Skeletal muscle satellite cell (primary cell): ENCODE measurements around the gene ANXA3. TPM values are rescaled to one million over a fixed set of nuclear protein-coding genes. Genes with fewer than 3 reads are reported as not detected.

Experiments
- H3K27me3 ChIP-seq: 2 replicates; pipeline ENCODE4 v1.7.0; 2013; ENCODE audit warnings: low read length; ENCODE audit not compliant: control insufficient read depth, insufficient read depth
- H3K36me3 ChIP-seq: 2 replicates; pipeline ENCODE4 v1.7.0; 2013; ENCODE audit warnings: mild to moderate bottlenecking, control low read depth, low read length; ENCODE audit not compliant: insufficient read depth
- H3K4me1 ChIP-seq: 2 replicates; pipeline ENCODE4 v1.7.0; 2013; ENCODE audit warnings: low read length; ENCODE audit not compliant: control insufficient read depth, insufficient read depth
- H3K4me2 ChIP-seq: 2 replicates; pipeline ENCODE4 v1.7.0; 2013; ENCODE audit warnings: mild to moderate bottlenecking, low read length
- H3K4me3 ChIP-seq: 2 replicates; pipeline ENCODE4 v1.7.0; 2013; ENCODE audit warnings: low read length
- H3K9ac ChIP-seq: 2 replicates; pipeline ENCODE4 v1.7.0; 2013; ENCODE audit warnings: mild to moderate bottlenecking, low read depth, low read length, moderate library complexity
- H3K9me3 ChIP-seq: replicated peaks from 2 replicates; pipeline ENCODE4 v1.7.0; 2013; ENCODE audit warnings: mild to moderate bottlenecking, control low read depth, low read length
- small RNA-seq: library from RNA; depleted of rRNA; stranded (forward); fragments of <200 nt; gene quantifications from one replicate; pipeline ENCODE3, GENCODE V24; 2012

ANXA3 gene

DNA sequence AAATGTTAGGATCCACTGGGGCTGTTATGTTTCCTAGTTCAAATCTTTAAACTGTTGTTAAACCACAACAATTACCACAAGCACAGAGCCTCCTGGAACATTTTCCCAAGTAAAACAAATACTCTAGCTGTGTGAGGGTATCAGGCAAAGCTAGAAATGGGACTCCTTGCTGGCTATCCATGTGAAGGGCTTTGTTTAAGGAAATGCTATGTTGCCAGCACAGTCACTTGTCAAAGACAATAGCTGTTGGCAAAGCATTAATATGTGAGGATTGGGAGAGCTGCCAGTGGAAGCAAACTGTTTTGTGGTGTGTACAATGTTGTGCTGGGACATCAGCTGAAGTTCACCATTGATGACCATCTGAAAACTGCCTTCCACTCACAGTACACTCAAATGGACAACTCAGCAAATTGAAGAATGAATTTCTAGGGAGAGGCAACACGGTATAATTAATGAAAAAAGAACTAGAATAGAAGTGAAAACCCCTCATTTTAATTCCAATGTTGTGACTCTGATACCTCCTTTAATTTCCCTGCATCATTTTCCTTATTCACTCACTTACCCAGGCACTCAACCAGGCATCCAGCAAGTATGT, 100.8 kb downstream of the ANXA3 start:
- Histone ChIP-seq H3K36me3 (no peaks in the 10 kb centered on the region), H3K27me3 (no peaks in the 10 kb centered on the region), H3K4me2 (no peak overlapping the region), H3K4me3 (no peak overlapping the region), H3K9me3 (no peaks in the 10 kb centered on the region), H3K4me1 (peaks cover 14% of the 10 kb centered on the region), H3K9ac (no peak overlapping the region)

DNA sequence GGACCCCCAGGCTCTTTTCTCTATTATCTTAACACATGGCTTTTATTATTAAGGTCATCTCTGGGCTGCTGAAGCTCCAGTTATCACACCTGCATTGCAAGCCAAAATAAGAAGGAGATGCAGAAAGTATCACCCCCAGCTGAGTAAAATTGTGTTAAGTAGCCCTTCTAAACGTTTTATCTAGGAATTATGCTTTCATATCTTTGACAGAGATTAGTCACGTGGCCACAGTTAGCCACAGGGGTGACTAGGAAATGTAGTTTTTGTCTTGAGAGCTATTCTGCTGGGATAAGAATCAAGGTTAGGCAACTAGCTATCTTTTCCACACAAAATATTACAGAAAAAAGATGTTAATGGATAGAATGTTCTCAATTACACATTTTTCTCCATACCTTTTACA, 102.1 kb downstream of the ANXA3 start:
- Histone ChIP-seq H3K4me1 (peaks cover 20% of the 10 kb centered on the region), H3K9ac (no peak overlapping the region), H3K36me3 (no peaks in the 10 kb centered on the region), H3K4me3 (no peak overlapping the region), H3K9me3 (no peaks in the 10 kb centered on the region), H3K4me2 (no peak overlapping the region), H3K27me3 (no peaks in the 10 kb centered on the region)

DNA sequence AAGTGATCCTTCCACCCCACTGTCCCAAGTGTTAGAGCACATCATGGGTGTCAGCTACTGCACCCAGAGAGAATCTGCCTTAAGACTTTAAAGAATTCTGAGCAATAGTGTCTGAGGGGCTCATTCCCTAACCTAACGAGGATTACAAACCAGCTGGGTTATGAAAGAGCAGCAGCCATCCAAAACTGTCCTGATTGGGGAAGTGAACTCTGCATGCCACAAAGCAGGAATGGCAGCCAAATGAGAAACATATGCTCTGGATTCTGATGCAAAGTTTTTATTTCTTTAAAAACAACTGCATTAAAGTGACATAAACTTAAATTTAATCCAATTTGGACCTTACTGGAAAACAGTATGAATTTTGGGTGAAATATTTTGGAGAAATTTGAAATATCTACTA, 103.2 kb downstream of the ANXA3 start:
- Histone ChIP-seq H3K27me3 (no peaks in the 10 kb centered on the region), H3K4me2 (no peak overlapping the region), H3K9me3 (no peaks in the 10 kb centered on the region), H3K36me3 (no peaks in the 10 kb centered on the region), H3K4me3 (no peak overlapping the region), H3K4me1 (peaks cover 18% of the 10 kb centered on the region), H3K9ac (no peak overlapping the region)

DNA sequence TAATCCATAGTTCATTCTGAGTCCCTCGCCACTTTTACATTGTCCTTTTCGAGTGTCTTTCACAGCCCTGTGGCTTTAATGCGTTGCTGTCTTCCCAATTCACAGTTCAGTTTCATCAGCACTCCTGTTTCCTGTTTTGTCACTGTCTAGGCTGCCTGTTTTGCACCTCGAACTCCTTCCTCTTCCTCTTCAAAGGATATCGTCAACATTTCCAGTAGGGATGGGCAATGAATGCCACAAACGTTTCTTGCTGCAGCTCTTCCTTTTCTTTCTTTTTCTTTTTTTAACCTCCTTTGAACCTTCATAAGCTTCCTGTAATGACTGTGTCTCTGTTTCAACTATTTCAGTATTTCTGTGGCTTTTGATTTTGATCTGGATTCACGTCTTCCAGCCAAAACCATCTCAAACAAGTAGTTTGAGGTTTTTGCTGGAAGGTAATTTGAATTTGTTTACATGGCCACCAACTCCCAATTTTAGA, 105.4 kb downstream of the ANXA3 start:
- Histone ChIP-seq H3K9me3 (no peaks in the 10 kb centered on the region), H3K27me3 (no peaks in the 10 kb centered on the region), H3K4me1 (peaks cover 16% of the 10 kb centered on the region), H3K4me3 (no peak overlapping the region), H3K4me2 (no peak overlapping the region), H3K36me3 (no peaks in the 10 kb centered on the region), H3K9ac (no peak overlapping the region)

DNA sequence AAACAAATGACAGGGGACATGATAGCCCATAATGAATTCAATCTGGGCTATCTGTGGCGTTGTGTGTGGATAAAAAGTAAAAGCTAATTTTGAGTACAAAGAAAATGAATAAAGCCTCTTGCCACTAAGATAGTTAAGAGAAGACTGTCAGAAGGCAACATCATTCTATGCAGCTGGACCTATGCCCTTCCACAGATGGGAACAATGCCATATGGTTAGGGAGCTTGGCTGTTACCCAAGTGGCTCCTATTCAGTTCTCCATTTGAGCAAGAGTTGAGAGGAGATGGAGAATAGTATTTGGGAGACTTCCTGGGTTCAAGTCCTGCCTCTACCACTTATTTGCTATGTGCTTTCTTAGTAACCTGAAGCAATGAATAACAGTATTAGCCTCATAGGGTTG, 107.7 kb downstream of the ANXA3 start:
- H3K36me3 ChIP-seq, result no peaks in the 10 kb centered on the region
- H3K27me3 ChIP-seq, result no peaks in the 10 kb centered on the region
- H3K4me1 ChIP-seq, result peaks cover 21% of the 10 kb centered on the region
- H3K9me3 ChIP-seq, result no peaks in the 10 kb centered on the region
- no peak overlapping the region for H3K4me3 ChIP-seq
- H3K4me2 ChIP-seq, result no peak overlapping the region
- no peak overlapping the region for H3K9ac ChIP-seq

DNA sequence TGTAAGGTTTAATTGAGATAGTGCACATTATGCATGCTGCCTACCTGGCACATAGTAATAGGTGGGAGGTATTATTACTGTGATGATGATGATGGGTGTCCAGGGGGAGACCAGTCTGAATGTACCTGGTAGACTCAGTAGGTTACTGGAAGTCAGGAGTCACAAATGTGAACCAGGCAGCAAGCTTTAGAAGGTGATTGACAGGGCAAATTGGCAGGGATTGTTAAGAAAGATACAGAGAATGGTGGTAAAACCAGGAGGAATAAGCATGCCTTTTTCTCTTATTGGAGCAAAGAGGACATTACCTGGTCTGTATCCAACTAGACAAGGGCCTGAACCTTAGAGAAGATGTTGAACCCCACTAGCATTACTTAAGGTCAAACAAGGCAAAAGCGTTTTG, 108.1 kb downstream of the ANXA3 start:
- Histone ChIP-seq H3K9me3 (no peaks in the 10 kb centered on the region), H3K4me3 (no peak overlapping the region), H3K4me1 (peaks cover 21% of the 10 kb centered on the region), H3K4me2 (no peak overlapping the region), H3K36me3 (no peaks in the 10 kb centered on the region), H3K9ac (no peak overlapping the region), H3K27me3 (no peaks in the 10 kb centered on the region)

Small RNA genes within 50 kb of the gene (small RNA-seq; reads per million reads assigned to genes)
- gene HIGD1AP13 (not detected), gene RF00019 (not detected)
